ENCODE results near the gene MRPL2. TPM values are rescaled to one million over a fixed set of nuclear protein-coding genes. Genes with fewer than 3 reads are reported as not detected.
A peak's percentile ranks its signal among the peaks of the same experiment; 100 is the strongest.

The MRPL2 gene
- total and polyA plus RNA-seq, 2 of the 8 experiments (the other 6 are each of a cell fraction or from before 2014, with no cell fraction given): 58.7 to 99.9 TPM

GRCh38 chr6:43060034-43060754 lies 960 bp upstream of the MRPL2 start:
- no peak overlapping the region for H2BK120ac ChIP-seq (replicated peaks; ENCODE audit: low read depth, low read length)
- peak overlapping the region; percentile 90 to 99 (median 98) for H3K4me3 ChIP-seq (ENCODE audit: extremely low read depth in 1 of 4, insufficient read depth in 2 of 4, low read depth in 3 of 4, low read length in 4 of 4)
- H4K20me1 ChIP-seq (replicated peaks in 1 of 2; ENCODE audit: control insufficient read depth in 1 of 2, insufficient read depth in 2 of 2, low read length in 2 of 2): no peaks in the 10 kb centered on the region
- H4K91ac ChIP-seq (replicated peaks; ENCODE audit: insufficient read length, low read length): no peak overlapping the region
- H2BK20ac ChIP-seq (ENCODE audit: low read length): no peak overlapping the region
- no peak overlapping the region for H3K14ac ChIP-seq (ENCODE audit: insufficient read length)
- H2BK5ac ChIP-seq (ENCODE audit: low read depth, low read length): peak overlapping the region; percentile 81
- peaks cover 10% of the 10 kb centered on the region; the same call in 1 of the 2 replicates for H3K23me2 ChIP-seq (ENCODE audit: low read depth, low read length)
- H2AFZ ChIP-seq (ENCODE audit: low read length): no peak overlapping the region; the same call in 1 of the 2 replicates
- FAIRE-seq (no peak), DNase-seq (ENCODE audit: low read depth in 1 of 2, low spot score in 2 of 2) (no peak)
- H3K9me3 ChIP-seq (ENCODE audit: insufficient read depth in 2 of 2, low read depth in 1 of 2, low read length in 1 of 2): no peaks in the 10 kb centered on the region
- no peak overlapping the region for H3K4ac ChIP-seq (replicated peaks; ENCODE audit: insufficient read length, low read depth, low read length)
- 10% methylated on average over 15 of the region's 15 CpGs; no CpG with 5 or more reads in 1 of the 2 experiments for WGBS, 2 experiments (ENCODE audit: extremely low coverage in 1 of 2, insufficient coverage in 1 of 2, insufficient read length in 1 of 2, insufficient replicate concordance in 2 of 2, low coverage in 1 of 2, low lambda C conversion rate in 2 of 2, missing lambda C conversion rate in 1 of 2)
- H3K79me1 ChIP-seq (ENCODE audit: low read depth, low read length): peaks cover 14% of the 10 kb centered on the region
- H2BK12ac ChIP-seq (ENCODE audit: low read depth, low read length): 0 out of 2 replicates have a peak overlapping the region, but pooled peaks have one; percentile 18
- no peak overlapping the region for H2BK15ac ChIP-seq (ENCODE audit: low read length)
- H3K27ac ChIP-seq (ENCODE audit: low read depth, low read length): peak overlapping the region; percentile 89; the same call in 1 of the 2 replicates
- peak overlapping the region; percentile 74 to 83 for H3K4me2 ChIP-seq (ENCODE audit: insufficient read depth in 1 of 2, low read depth in 2 of 2, low read length in 2 of 2)
- no peak overlapping the region for H3K23ac ChIP-seq (ENCODE audit: insufficient read length)
- no peak overlapping the region for H2AK5ac ChIP-seq (ENCODE audit: low read depth, low read length)
- peaks cover 4 to 10% (median 5%) of the 10 kb centered on the region in 4 experiments; a peak in 5 of 7 replicates for H3K4me1 ChIP-seq (replicated peaks in 1 of 4; ENCODE audit: control insufficient read depth in 3 of 4, insufficient read depth in 4 of 4, low read length in 3 of 4)
- no peak overlapping the region for H3K56ac ChIP-seq (replicated peaks; ENCODE audit: insufficient read length, low read depth, low read length)
- H4K5ac ChIP-seq (ENCODE audit: insufficient read length, low read depth, low read length): peak overlapping the region; percentile 45
- CTCF ChIA-PET (ENCODE audit: partially characterized antibody): interaction anchor here (0.6 to 3.1 kb wide), 7 partner anchors 9 to 96 kb away, joined by 3 to 20 read pairs (median 4); no protein-coding TSS in a partner anchor
- H4K8ac ChIP-seq (ENCODE audit: extremely low read depth, insufficient read depth, low read length): no peak overlapping the region
- peaks cover 3 to 16% (median 11%) of the 10 kb centered on the region in 4 experiments; a peak in 6 of 8 replicates for H3K36me3 ChIP-seq (ENCODE audit: control insufficient read depth in 2 of 4, insufficient read depth in 4 of 4, low read length in 3 of 4)
- H3K9ac ChIP-seq (replicated peaks in 1 of 4; ENCODE audit: extremely low read depth in 1 of 4, low read depth in 3 of 4, low read length in 3 of 4): peak overlapping the region; percentile 15 to 91 (median 60); a peak in 6 of 7 replicates
- peaks cover 6 to 16% of the 10 kb centered on the region in 2 experiments; a peak in 3 of 4 replicates for H3K79me2 ChIP-seq (ENCODE audit: control insufficient read depth in 1 of 2, insufficient read depth in 2 of 2, low read length in 2 of 2)
- H3K27me3 ChIP-seq (replicated peaks in 1 of 4; ENCODE audit: control insufficient read depth in 3 of 4, extremely low read depth in 1 of 4, insufficient read depth in 3 of 4, low read length in 3 of 4): no peaks in the 10 kb centered on the region
- no peak overlapping the region for H3K18ac ChIP-seq (ENCODE audit: extremely low read depth, low read length)
- POLR2A ChIA-PET (ENCODE audit: partially characterized antibody): interaction anchor here (0.8 to 3.5 kb wide), 24 partner anchors 8 to 309 kb away, joined by 3 to 19 read pairs (median 4); partner anchors contain the start of genes CNPY3, PPP2R5D, PTK7 and ZNF318
- TF ChIP-seq HDAC2 (IDR thresholded peaks at IDR 0.05; ENCODE audit: borderline replicate concordance in 1 of 2, low read depth in 2 of 2, low read length in 2 of 2) (no peak), GTF2F1 (IDR thresholded peaks at IDR 0.05; ENCODE audit: borderline replicate concordance, low read depth, low read length) (no peak), TAF1 (IDR thresholded peaks at IDR 0.05; ENCODE audit: low read depth, low read length) (peak; percentile 16; the same call in 1 of the 2 replicates), ASH2L (IDR thresholded peaks at IDR 0.05; ENCODE audit: low read length) (peak; percentile 5), POLR2A (IDR thresholded peaks at IDR 0.05; ENCODE audit: control extremely low read depth in 1 of 2, low read depth in 2 of 2, low read length in 2 of 2) (no peak), E2F6 (IDR thresholded peaks at IDR 0.05) (no peak), RAD21 (IDR thresholded peaks at IDR 0.05 in 1 of 2, conservative IDR thresholded peaks at IDR 0.05 in 1 of 2; ENCODE audit: low read depth in 2 of 2, low read length in 2 of 2) (no peak), BACH1 (IDR thresholded peaks at IDR 0.05; ENCODE audit: low read length) (no peak), USF2 (IDR thresholded peaks at IDR 0.05; ENCODE audit: low read length) (no peak)
